Adipocyte (in vitro differentiated cells): Measurements from ENCODE around the gene DOHH.
A peak's percentile ranks its signal among the peaks of the same experiment; 100 is the strongest.
"Not testable (repeated sequence)": the region's sequence is repeated elsewhere in the genome, so short reads cannot be mapped to it uniquely, and the experiment has no call there.

Experiments used
- DNase-seq: peaks from one replicate; pipeline ENCODE4 v3.0.0-alpha.2; 2015; ENCODE audit warnings: low read depth
- H3K27me3 ChIP-seq: replicated peaks from 2 replicates; pipeline ENCODE4 v1.7.0; 2013; ENCODE audit warnings: mild to moderate bottlenecking, low read length, moderate library complexity; ENCODE audit not compliant: control insufficient read depth, insufficient read depth
- H3K36me3 ChIP-seq: 2 replicates; pipeline ENCODE4 v1.7.0; 2013; ENCODE audit warnings: low read length, mild to moderate bottlenecking, moderate library complexity; ENCODE audit not compliant: control insufficient read depth, insufficient read depth, severe bottlenecking
- H3K4me1 ChIP-seq: 2 replicates; pipeline ENCODE4 v1.7.0; 2013; ENCODE audit warnings: mild to moderate bottlenecking, low read length, moderate library complexity; ENCODE audit not compliant: control insufficient read depth, insufficient read depth
- H3K4me3 ChIP-seq: 2 replicates; pipeline ENCODE4 v1.7.0; 2013; ENCODE audit warnings: mild to moderate bottlenecking, low read length, moderate library complexity
- H3K9ac ChIP-seq: 2 replicates; pipeline ENCODE4 v1.7.0; 2013; ENCODE audit warnings: mild to moderate bottlenecking, low read length, moderate library complexity
- H3K9me3 ChIP-seq: 2 replicates; pipeline ENCODE4 v1.7.0; 2013; ENCODE audit warnings: mild to moderate bottlenecking, low read length, moderate library complexity; ENCODE audit not compliant: control insufficient read depth

DOHH gene

DNA sequence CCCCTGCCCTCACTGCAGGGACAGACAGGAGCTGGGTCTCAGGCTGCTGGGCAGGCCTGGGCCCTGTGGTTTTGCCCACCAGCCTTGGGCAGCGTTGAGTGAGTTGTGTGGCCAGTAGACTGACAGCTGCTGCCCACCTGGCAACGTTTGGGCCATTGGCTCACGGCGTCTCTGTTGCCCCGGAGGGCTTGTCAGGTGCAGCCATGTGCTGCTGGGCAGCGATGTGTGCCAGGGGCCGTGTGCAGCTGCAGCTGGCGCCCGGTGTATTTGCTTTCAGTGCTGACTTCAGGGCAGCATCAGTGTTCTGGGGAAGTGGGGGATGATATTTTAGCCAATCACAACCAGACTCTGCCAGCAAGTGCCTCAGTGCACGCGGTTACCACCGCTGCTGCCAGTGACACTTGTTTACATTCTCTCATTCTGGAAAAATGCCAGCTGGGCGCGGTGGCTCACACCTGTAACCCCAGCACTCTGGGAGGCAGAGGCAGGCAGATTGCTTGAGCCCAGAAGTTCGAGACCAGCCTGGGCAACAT, 16.3 kb upstream of the DOHH start:
- Histone ChIP-seq H3K4me3 (no peak overlapping the region), H3K9ac (no peak overlapping the region), H3K4me1 (peaks cover 18% of the 10 kb centered on the region), H3K36me3 (no peaks in the 10 kb centered on the region), H3K27me3 (no peaks in the 10 kb centered on the region), H3K9me3 (no peaks in the 10 kb centered on the region)
- no peak for DNase-seq

DNA sequence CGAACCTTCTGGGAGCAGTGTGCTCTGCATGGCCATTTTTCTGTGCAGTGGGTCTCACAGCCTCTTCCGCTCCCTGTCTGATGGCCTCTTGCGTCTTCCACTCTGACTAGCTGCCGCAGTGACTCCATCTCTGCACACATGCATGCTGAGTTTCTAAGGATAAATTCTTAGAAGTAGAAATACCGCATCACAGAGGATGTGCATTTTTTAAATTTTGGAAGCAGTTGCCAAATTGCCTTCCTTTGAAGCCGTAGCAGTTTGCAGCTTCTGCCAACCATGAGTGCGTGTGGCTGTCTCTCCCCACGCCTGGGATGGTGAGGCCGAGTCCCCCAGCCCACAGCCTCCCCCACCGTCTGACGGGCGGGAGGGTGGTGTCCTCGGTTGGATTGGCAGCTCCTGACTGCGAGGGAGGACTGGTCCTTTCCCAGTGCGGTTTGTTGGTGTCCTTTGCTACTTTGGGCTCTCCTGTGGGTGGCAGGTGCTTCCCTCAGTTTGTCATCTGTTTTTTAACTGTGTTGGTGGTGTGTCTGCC, 15.5 kb upstream of the DOHH start:
- Histone ChIP-seq H3K4me1 (peaks cover 18% of the 10 kb centered on the region), H3K9me3 (no peaks in the 10 kb centered on the region), H3K36me3 (no peaks in the 10 kb centered on the region), H3K9ac (no peak overlapping the region), H3K4me3 (no peak overlapping the region), H3K27me3 (no peaks in the 10 kb centered on the region)
- no peak for DNase-seq

DNA sequence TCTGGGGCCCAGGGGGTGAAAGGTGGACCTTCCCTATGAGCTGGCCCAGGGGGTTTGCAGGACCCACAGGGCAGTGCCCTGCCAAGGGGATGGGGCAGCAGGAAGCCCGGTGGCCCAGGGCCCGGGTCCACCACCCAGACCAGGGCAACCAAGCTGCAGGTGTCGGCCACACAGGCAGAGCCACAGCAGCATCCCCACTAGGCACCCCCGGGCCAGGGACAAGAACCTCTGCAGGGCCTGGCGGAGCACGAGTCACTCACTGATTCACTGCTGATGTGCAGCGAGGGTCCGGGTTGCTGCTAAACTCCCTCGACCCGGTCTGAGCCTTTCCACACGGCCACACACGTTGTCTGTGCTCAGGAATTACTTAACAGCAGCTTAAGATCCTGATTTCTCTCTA, 14.5 kb upstream of the DOHH start:
- H3K4me1 ChIP-seq, result peaks cover 18% of the 10 kb centered on the region

GRCh38 chr19:3513229-3514140, 13.0 kb upstream of the DOHH start:
- no peak for DNase-seq
- Histone ChIP-seq H3K9ac (no peak overlapping the region), H3K36me3 (no peaks in the 10 kb centered on the region), H3K4me1 (peaks cover 18% of the 10 kb centered on the region), H3K4me3 (no peak overlapping the region), H3K9me3 (no peaks in the 10 kb centered on the region), H3K27me3 (no peaks in the 10 kb centered on the region)

More for the DNA sequence above, 14.5 kb upstream of the DOHH start:
- H3K36me3 ChIP-seq, result no peaks in the 10 kb centered on the region
- no peaks in the 10 kb centered on the region for H3K27me3 ChIP-seq
- H3K9ac ChIP-seq, result no peak overlapping the region
- H3K9me3 ChIP-seq, result no peaks in the 10 kb centered on the region
- no peak for DNase-seq
- no peak overlapping the region for H3K4me3 ChIP-seq

DNA sequence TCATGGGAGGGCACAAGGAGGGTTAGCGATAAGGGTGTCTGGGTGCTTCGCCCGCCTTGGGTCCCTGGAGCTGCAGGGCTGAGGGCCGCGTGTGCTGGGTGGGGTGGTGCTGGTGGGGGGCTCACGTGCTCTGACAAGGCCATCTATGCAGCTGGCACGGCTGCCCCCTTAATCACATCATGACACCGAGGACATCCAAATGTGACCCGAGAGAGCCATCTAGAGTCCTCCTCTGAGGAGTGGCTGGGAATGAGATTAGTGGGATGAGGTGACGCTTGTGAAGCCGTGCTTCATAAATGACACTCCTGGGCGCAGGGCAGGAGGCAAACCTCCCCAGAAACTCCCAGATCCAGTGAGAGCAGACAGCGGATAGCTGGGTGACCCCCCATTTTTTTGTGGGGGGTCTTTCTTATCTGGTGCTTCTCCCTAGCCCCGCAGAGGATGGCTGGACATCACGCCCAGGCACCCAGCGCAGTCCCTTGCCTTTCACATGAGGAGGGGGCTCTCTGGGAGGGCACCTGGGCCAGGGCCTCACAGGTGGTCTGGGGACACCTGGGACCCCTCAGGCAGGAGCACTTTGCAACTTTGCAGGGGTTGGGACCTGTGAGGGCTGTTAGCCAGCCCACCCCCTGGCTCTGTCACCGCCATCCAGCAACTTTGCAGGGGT, 12.2 kb upstream of the DOHH start:
- Histone ChIP-seq H3K27me3 (no peaks in the 10 kb centered on the region), H3K4me1 (peaks cover 19% of the 10 kb centered on the region), H3K9me3 (no peaks in the 10 kb centered on the region), H3K9ac (no peak overlapping the region), H3K4me3 (no peak overlapping the region), H3K36me3 (no peaks in the 10 kb centered on the region)
- no peak for DNase-seq

DNA sequence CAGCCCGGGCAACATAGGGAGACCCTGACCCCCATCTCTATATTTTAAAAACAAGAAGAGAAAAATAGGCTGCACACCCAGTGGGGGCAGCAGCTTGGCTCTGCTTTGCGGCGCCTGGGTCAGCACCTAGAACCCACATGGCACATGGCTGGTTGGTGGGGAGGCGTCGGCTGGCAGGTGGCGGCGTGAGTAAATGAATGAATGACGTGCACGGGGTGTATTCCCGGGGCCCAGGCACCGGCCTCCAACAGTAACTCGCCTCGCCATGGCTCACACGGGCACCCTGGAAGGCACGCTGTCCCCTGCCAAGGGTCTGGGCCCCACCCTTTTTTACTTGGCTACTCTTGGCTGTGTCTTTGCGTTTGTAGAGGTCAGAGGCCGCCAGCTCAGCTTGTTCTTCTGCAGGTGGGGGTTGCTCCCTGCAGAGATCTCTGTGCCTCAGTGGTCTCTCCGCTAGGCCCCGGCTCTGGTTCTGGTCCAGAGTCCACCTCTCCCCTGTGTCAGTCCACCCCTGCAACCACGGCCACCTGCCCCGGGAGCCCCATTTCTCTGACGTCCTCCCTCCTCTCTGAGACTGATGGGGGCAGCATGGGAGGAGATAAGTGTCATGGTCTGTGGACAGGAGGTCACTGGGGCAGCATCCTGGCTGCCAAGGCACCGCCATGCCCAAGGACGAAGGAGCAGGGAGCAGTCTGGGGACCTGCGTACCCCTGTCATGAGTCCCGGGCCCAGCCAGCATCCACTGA, 11.2 kb upstream of the DOHH start:
- no peak for DNase-seq
- no peaks in the 10 kb centered on the region for H3K36me3 ChIP-seq
- H3K4me3 ChIP-seq, result no peak overlapping the region
- H3K9ac ChIP-seq, result no peak overlapping the region
- peaks cover 25% of the 10 kb centered on the region for H3K4me1 ChIP-seq
- no peaks in the 10 kb centered on the region for H3K9me3 ChIP-seq
- H3K27me3 ChIP-seq, result no peaks in the 10 kb centered on the region

DNA sequence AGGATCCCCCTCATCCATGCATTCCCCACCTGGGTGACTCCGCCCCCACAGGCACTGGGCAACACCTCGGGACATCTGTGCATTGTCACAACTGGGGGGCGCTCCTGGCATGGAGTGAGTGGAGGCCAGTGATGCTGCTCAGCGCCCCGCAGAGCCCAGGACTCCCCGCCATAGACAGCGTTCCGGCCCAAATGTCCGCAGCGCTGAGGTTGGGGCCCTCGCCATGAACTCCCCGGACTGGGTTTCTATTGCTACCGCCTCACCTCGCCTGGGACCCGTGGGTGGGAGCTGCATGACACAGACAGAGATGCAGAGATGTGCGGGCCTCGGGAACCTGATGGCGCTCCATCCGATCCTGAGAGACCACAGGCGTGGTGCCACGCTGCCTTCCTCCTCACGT, 10.3 kb upstream of the DOHH start:
- no peaks in the 10 kb centered on the region for H3K9me3 ChIP-seq
- no peak overlapping the region for H3K9ac ChIP-seq
- no peaks in the 10 kb centered on the region for H3K36me3 ChIP-seq
- H3K27me3 ChIP-seq, result no peaks in the 10 kb centered on the region
- DNase-seq, result no peak
- peaks cover 25% of the 10 kb centered on the region for H3K4me1 ChIP-seq
- H3K4me3 ChIP-seq, result no peak overlapping the region

DNA sequence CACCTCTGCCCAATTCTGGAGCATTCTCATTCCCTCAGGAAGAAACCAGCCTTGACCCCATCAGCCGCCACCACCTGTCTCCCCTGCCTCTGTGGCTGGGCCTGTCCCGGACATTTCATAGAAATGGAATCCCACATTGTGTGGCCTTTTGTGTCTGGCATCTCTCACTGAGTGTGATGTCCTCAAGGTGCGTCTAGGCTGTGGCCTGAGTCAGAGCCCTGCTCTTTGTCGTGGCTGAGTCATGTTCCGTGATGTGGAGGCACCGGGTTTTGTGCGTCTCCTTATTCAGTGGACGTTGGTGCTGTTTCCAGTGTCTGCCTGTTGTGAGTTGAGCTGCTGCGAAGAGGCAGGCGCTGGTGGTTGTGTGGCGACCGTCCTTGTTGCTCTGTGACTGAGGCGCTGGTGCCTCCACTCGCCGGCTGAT, 9.1 kb upstream of the DOHH start:
- H3K9ac ChIP-seq, result no peak overlapping the region

GRCh38 chr19:3508771-3509535, 8.5 kb upstream of the DOHH start:
- H3K9me3 ChIP-seq, result no peaks in the 10 kb centered on the region
- H3K4me3 ChIP-seq, result no peak overlapping the region
- no peak overlapping the region for H3K9ac ChIP-seq
- H3K27me3 ChIP-seq, result no peaks in the 10 kb centered on the region
- no peaks in the 10 kb centered on the region for H3K36me3 ChIP-seq
- DNase-seq, result no peak
- peaks cover 18% of the 10 kb centered on the region for H3K4me1 ChIP-seq

More for the DNA sequence above, 9.1 kb upstream of the DOHH start:
- Histone ChIP-seq H3K27me3 (no peaks in the 10 kb centered on the region), H3K9me3 (no peaks in the 10 kb centered on the region), H3K4me1 (peaks cover 23% of the 10 kb centered on the region), H3K4me3 (no peak overlapping the region), H3K36me3 (no peaks in the 10 kb centered on the region)
- DNase-seq, result peak; percentile 24

DNA sequence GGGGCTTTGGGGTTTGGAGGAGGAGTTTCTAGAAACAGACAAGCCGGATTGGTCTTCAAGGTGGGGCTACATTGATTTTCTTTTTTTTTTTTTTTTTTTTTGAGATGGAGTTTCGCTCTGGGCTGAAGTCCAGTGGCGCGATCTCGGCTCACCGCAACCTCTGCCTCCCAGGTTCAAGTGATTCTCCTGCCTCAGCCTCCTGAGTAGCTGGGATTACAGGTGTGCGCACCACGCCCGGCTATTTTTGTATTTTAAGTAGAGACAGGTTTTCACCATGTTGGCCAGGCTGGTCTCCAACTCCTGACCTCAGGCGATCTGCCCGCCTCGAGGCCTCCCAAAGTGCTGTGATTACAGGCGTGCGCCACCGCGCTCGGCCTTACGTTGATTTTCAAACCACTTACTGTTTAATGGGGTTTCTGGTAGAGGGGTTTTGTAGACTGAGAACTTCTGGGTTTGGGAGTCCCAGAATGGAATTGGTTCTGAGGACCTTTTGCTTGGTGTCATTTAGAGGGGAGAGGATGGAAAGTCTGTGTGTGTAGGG, 7.7 kb upstream of the DOHH start:
- not testable (repeated sequence) for H3K9ac ChIP-seq, H3K9me3 ChIP-seq, H3K4me3 ChIP-seq, H3K36me3 ChIP-seq, H3K27me3 ChIP-seq
- peak; percentile 17 for DNase-seq
- H3K4me1 ChIP-seq, result peaks cover 14% of the 10 kb centered on the region
